ENCODE data around the gene KIF21B.

The KIF21B gene

GRCh38 chr1:201044119-201044518, 20.6 kb upstream of the KIF21B start:
- TF ChIP-seq CTCF (conservative IDR thresholded peaks at IDR 0.05) (no peak), ZFX (IDR thresholded peaks at IDR 0.05) (no peak)

GRCh38 chr1:201042779-201043461, 19.4 kb upstream of the KIF21B start:
- H3K27ac ChIP-seq = no peak overlapping the region
- no peak for TF ChIP-seq ZFX (IDR thresholded peaks at IDR 0.05)
- TF ChIP-seq CTCF (conservative IDR thresholded peaks at IDR 0.05) = peak; percentile 94

More at GRCh38 chr1:201044119-201044518, 20.6 kb upstream of the KIF21B start:
- H3K27ac ChIP-seq = no peak overlapping the region

- no peak overlapping the region for H3K27ac ChIP-seq
Observed at GRCh38 chr1:201041011-201041410, 17.5 kb upstream of the KIF21B start.

GRCh38 chr1:201039876-201040275, 16.4 kb upstream of the KIF21B start:
- no peak for TF ChIP-seq ZFX (IDR thresholded peaks at IDR 0.05)
- TF ChIP-seq CTCF (conservative IDR thresholded peaks at IDR 0.05) = no peak

More at GRCh38 chr1:201041011-201041410, 17.5 kb upstream of the KIF21B start:
- TF ChIP-seq CTCF (conservative IDR thresholded peaks at IDR 0.05) = no peak
- no peak for TF ChIP-seq ZFX (IDR thresholded peaks at IDR 0.05)

GRCh38 chr1:201039418-201039817, 15.9 kb upstream of the KIF21B start:
- no peak for TF ChIP-seq CTCF (conservative IDR thresholded peaks at IDR 0.05)
- no peak for TF ChIP-seq ZFX (IDR thresholded peaks at IDR 0.05)
- H3K27ac ChIP-seq = no peak overlapping the region

More at GRCh38 chr1:201039876-201040275, 16.4 kb upstream of the KIF21B start:
- no peak overlapping the region for H3K27ac ChIP-seq

GRCh38 chr1:201038186-201038876, 14.8 kb upstream of the KIF21B start:
- TF ChIP-seq CTCF (conservative IDR thresholded peaks at IDR 0.05) = no peak
- TF ChIP-seq ZFX (IDR thresholded peaks at IDR 0.05) = no peak
- H3K27ac ChIP-seq = no peak overlapping the region

GRCh38 chr1:201036188-201036842, 12.8 kb upstream of the KIF21B start:
- TF ChIP-seq CTCF (conservative IDR thresholded peaks at IDR 0.05) = no peak
- TF ChIP-seq ZFX (IDR thresholded peaks at IDR 0.05) = no peak
- H3K27ac ChIP-seq = no peak overlapping the region
